ENCODE measurements around the gene IER2. TPM values are rescaled to one million over a fixed set of nuclear protein-coding genes. Genes with fewer than 3 reads are reported as not detected.
A peak's percentile ranks its signal among the peaks of the same experiment; 100 is the strongest.

Gene IER2, protein sequence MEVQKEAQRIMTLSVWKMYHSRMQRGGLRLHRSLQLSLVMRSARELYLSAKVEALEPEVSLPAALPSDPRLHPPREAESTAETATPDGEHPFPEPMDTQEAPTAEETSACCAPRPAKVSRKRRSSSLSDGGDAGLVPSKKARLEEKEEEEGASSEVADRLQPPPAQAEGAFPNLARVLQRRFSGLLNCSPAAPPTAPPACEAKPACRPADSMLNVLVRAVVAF
- 6.4 and 14.6 TPM in 2 replicates for total RNA-seq (2014; rRNA removed; shearing (Covaris generic))

DNA sequence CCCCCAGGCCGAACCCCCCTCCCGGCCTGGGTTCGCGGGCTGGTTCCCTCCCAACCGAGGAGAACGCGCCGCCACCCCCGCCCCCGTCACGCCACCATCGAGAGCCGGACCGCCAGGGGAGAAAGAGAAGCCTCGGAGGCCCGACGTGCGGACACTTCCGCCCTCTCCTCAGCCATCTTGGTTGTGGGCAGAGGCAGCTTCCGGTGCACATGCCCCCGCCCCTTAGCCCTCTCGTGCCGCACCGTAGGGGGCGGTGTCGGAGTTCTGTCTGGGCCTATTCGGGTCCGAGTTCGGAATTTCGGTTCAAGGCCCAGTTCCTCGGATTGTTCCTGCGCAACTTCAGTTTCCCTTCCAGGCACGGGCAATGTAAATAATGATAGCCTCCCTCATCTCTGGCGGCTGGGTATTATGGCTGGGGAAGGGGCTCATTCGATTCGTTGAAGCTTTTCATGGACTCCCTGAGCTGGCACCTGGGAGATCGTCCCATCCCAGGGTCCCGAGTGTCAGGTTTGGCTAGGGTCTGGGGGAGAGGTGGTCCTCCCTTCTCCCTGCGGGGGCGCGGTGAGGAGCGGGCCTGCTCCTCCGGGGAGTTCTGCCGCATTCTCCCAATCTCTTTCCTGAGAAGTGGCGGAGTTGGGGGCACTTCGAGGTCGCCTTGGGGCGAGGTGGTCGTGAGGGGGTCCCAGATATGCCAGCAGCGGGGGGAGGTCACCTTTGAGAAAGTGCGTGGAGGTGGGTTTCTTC lies at the start of gene IER2, which contains the start of gene STX10:
TSS of gene IER2 (plus strand) at position 225 of the 744 bp plus-strand sequence. CDS start 2,776 bp downstream, outside the sequence.
TSS of gene STX10 (minus strand) at position 189 of the 744 bp plus-strand sequence. CDS start 202 bp downstream, outside the sequence.
- peak; percentile 94 for DNase-seq (ENCODE audit: low spot score)

DNA sequence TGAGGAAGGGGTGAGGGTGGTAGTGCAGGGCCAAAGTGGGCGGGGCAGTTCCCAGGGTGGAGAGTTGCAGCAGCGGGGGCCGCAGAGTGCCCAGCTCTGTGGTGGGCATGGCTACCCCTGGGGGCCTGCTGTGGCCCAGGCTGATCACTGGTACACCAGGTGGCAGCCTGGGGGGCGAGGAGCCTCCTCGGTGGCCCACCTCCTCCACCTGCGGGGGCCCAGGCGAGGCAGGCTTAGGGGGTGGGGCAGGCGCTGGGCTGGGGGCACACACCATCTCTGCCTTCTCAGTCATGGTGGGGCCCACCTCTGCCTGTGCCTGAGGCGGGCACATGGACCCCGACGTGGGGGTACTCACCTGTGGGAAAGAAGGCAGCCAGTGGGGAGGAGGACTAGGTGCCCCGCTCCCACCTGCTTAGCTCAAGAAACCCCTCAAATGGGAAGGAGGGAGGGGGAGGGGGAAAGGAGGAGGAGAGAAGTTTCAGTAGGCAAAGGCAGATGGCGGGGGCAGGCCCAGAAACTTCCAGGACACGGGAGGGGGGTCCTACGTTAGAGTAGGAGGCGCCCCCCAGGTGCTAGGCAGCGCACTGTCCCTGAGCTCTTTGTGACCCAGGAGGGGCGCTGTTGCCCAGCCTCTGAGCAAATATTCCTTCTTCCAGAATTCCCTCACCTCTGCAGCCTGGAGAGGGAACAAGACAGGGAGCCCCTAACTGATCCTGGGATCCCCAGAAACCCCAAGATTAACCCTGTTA lies 49.2 kb upstream of the IER2 start:
- no peak for DNase-seq (ENCODE audit: low spot score)

GRCh38 chr19:13101590-13102415 lies 48.4 kb upstream of the IER2 start:
- DNase-seq (ENCODE audit: low spot score) = no peak

DNA sequence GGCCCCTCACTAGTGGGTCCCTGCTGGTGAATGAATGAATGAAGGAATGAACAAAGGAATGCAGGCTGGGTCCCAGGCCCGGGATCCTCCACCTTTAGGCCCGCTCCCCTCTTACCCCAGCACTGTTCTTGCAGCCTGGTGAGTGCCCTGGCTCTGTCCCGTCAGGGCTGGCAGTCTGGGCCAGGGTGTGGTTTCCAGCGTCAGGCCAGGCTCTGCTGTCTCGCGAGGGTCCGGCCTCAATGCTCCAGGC lies 47.9 kb upstream of the IER2 start:
- DNase-seq (ENCODE audit: low spot score) = no peak

DNA sequence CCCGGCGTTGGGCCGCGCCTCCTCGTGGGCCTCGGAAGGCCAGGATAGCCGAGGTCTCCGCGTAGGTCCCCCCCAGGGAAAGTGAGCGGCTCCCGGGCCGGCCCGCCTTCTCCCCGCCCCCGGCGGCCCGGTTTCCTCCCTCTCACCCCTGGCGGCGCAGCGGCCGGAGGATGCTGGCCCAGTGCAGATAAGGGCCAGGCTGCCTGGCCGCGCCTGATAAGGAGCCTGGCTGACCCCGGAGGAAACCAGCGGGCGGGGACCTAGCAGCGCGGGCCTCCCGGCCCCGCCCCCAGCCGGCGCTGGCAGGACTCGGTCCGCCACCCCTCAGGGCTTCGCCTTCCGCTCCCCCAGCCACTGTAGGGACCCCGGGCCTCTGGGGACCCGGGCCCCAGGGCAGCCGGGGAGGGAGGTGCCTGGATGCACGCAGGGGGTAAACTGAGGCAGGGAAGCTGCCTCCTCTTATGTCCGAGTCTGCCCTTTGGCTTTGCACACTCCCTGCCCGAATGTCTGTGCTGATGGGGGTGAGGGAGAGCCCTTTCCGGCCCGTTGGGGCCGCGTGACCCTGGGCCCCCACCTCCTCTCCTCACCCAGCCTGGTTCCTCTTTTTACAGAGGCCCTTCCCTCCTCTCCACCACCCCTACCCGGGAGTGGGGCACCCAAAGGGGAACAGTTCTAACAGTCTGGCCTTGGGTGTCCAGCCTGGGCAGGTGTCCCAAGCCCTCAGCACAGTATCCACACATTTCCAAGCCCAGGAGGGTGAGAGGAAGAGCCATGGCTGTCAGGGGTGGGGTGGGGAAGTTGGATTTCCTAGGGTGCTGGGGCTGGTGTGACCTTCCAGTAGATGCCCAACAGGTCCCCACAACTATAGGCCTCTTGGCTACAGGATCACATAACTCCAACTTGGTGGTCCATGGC lies 47.3 kb upstream of the IER2 start, which contains the start of gene LYL1:
TSS of gene LYL1 (minus strand) at position 193 of the 915 bp plus-strand sequence. CDS start 1,687 bp downstream, outside the sequence.
- no peak for DNase-seq (ENCODE audit: low spot score)

DNA sequence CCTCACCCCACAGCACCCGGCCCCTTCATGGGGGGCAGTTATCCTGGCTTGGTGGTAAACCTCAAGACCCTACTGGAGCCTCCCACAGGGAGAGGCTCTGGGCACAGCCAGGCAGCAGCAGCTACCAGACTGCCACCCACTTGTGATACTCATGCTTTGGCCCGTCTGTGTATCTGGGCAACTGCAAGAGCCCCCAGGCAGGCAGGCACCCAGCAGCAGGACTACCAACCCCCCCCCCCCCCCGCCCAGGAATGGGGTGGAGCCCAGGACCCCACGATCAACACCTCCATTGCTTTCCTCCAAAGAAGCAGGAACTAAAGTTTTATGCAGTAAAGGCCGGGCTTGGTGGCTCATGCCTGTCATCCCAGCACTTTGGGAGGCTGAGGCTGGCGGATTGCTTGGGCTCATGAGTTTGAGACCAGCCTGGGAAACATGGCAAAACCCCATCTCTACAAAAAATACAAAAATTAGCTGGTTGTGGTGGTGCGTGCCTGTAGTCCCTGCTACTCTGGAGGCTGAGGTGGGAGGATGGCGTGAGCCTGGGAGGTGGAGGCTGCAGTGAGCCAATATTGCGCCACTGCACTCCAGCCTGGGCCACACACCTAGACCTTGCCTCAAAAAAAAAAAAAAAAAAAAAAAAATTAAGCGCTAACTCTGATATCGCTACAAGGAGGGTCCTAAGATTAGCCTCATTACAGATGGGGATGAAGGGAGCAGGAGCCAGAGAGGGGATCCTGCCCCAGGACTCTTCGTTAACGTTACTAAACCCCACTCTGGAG lies 46.4 kb upstream of the IER2 start:
- DNase-seq (ENCODE audit: low spot score) = no peak

GRCh38 chr19:13104360-13104847 lies 45.8 kb upstream of the IER2 start:
- DNase-seq (ENCODE audit: low spot score) = no peak

- no peak for DNase-seq (ENCODE audit: low spot score)
Observed at GRCh38 chr19:13104848-13105711, 45.1 kb upstream of the IER2 start.

GRCh38 chr19:13109361-13110098 lies 40.7 kb upstream of the IER2 start:
- DNase-seq (ENCODE audit: low spot score) = no peak

DNA sequence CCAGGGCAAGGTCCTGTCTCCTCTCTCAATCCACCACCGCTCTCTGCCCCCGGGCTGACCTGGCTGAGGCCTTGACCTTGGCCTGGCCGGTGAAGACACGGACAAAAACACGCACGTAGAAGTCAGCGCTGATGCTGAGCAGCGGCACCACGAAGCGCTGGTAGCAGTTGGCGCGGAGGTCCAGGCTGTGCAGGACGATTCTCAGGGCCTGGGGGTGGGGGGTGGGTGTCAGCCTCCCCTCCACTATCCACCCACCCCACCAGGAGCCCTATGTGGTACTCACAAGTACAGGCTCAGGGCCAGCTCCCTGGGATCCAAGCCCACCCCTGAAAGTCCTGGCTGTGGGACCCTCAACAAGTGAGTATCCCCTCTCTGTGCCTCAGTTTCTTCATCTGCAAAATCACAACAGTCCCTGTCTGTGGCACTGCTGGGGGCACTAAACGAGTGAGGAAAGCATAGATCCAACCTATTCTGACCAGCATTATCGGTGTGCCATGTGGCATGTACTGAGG lies 40.1 kb upstream of the IER2 start:
- no peak for DNase-seq (ENCODE audit: low spot score)

- DNase-seq (ENCODE audit: low spot score) = no peak
Observed at GRCh38 chr19:13112555-13112954, 37.7 kb upstream of the IER2 start.

- no peak for DNase-seq (ENCODE audit: low spot score)
Observed at GRCh38 chr19:13115936-13116281, 34.3 kb upstream of the IER2 start.

DNA sequence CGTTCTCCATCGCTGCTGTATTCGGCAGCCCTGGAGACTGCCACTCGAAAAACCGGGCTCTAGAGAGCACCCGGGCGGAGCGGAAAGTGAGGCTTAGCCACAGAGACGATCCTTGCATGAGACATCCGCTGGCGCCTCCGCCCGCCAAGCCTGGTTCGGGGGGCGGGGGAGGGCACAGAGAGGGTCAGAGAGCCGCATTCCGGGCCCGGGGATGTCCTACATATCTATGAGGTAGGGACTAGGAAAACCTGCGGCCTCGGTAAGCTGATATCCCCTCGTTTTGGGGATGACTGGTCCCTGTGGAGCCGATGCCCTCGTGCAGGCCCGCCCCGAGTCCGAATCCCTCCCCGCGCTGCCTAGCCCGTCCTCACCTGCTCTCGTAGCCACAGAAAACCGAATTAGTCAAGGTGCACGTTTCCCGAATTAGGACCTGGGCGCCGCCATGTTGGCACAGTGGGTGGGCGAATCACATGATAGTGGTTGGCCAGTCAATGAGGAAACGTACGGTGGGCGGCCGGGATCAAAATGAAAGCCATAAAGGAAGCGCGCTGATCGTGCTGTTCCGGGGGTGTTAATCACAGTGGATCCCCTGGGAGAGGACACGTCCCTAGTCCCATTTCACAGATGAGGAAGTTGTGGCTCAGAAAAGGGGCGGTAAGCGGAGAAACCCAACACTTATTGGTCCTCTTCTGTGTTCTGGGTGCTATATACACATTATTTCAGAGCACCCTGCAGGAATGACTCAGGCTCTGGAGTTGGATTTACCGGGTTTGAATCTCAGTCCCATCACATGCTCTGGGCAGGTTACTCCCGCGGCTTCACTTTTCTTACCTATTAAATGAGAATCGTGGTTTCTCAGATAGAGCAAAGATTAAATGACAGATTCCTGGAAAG lies 33.7 kb upstream of the IER2 start, which contains the start of gene TRMT1:
TSS of gene TRMT1 (minus strand) at position 459 of the 894 bp plus-strand sequence. CDS start at position 118, 341 bp downstream.
- DNase-seq (ENCODE audit: low spot score) = peak; percentile 90

DNA sequence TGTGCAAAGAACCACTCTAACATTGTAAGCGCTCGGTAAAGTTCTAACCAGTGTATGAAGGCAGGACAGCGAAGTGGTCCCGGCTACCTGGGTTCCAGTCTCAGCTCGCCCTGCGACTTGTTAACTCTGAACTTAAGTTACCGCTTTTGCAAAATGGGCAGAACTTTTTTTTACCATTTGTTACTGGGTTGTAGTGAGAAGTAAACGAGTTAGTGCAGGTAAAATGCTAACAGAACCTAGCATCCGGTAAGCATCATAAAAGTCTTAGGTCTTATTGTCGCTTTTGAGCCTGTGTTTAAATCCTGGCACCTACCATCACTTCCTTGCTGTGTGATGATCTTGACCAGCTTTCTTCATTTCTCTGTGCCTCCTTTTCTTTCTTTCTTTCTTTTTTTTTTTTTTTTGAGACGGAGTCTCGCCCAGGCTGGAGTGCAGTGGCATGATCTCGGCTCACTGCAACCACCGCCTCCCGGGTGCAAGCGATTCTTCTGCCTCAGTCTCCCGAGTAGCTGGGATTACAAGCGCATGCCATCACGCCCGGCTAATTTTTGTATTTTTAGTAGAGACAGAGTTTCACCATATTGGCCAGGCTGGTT lies 32.9 kb upstream of the IER2 start:
- DNase-seq (ENCODE audit: low spot score) = no peak

- DNase-seq (ENCODE audit: low spot score) = peak; percentile 81
Observed at GRCh38 chr19:13117772-13118423, 32.3 kb upstream of the IER2 start, which contains the start of gene NACC1. Gene NACC1 (plus strand): TSS chr19:13118264. CDS start chr19:13135208, 16,944 bp downstream.

All from H4 (cell line).